Activated T-cell treated with anti-CD3 and anti-CD28 coated beads, Interleukin-2, amount 50 U/mL, for 72 hours (primary cell): Measurements from ENCODE around the gene MNX1. TPM values are rescaled to one million over a fixed set of nuclear protein-coding genes. Genes with fewer than 3 reads are reported as not detected.

Experiments used
- ATAC-seq, 2 donors: fragments of 150-1000 bp; cut with Tn5 transposase; replicated peaks in 1 of 2; 2 replicates each; pipeline ENCODE4 v1.10.0; 2021; ENCODE audit warnings: moderate library complexity in 2 of 2, mild to moderate bottlenecking in 1 of 2
- DNase-seq, 2 donors: peaks; one replicate each; pipeline ENCODE4 v3.0.0; 2021 to 2022; ENCODE audit warnings: mixed read lengths in 1 of 2
- H3K27ac Mint-ChIP-seq: one replicate; pipeline ENCODE4 v1.8.0; 2022; ENCODE audit warnings: mild to moderate bottlenecking, moderate library complexity, mixed read lengths
- H3K27me3 Mint-ChIP-seq: one replicate; pipeline ENCODE4 v1.8.0; 2022; ENCODE audit warnings: low read depth, mixed read lengths
- H3K36me3 Mint-ChIP-seq, 2 donors: one replicate each; pipeline ENCODE4 v1.8.0; 2022; ENCODE audit warnings: mixed read lengths in 2 of 2, mild to moderate bottlenecking in 1 of 2; ENCODE audit not compliant: insufficient read depth in 2 of 2
- H3K4me1 Mint-ChIP-seq: one replicate; pipeline ENCODE4 v1.8.0; 2022; ENCODE audit warnings: low read depth, mixed read lengths
- H3K4me3 Mint-ChIP-seq, 2 donors: one replicate each; pipeline ENCODE4 v1.8.0; 2022; ENCODE audit warnings: mild to moderate bottlenecking in 2 of 2, mixed read lengths in 2 of 2, moderate library complexity in 2 of 2
- H3K9me3 Mint-ChIP-seq, 2 donors: one replicate each; pipeline ENCODE4 v1.8.0; 2022; ENCODE audit warnings: mixed read lengths in 2 of 2
- total RNA-seq, 2 donors: library from RNA; stranded (reverse); gene quantifications; one replicate each; pipeline ENCODE4 v1.2.3, GENCODE V29; 2022

MNX1 gene
- total RNA-seq, 2 donors from 2014 or later = 0.17 to 0.39 TPM

DNA sequence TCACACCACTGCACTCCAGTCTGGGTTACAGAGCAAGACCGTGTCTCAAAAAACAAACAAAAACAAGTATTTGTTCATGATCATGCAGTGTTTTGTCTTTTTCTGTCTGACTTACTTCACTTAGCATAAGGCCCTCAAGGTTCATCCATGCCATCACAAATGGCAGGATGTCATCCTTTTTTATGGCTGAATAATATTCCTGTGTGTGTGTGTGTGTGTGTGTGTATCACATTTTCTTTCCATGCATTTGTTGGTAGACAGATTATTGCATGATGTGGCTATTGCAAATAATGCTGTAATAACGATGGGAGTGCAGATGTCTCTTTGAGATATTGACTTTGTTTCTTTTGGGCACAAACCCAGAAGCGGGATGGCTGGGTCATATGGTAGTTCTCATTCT is 14.3 kb upstream of the MNX1 start:
- no peak for DNase-seq
- peaks cover 11% of the 10 kb centered on the region for H3K4me1 Mint-ChIP-seq
- no peak for ATAC-seq
- H3K4me3 Mint-ChIP-seq = no peak overlapping the region
- H3K9me3 Mint-ChIP-seq = peaks cover 0 to 3% of the 10 kb centered on the region in 2 donors
- H3K27ac Mint-ChIP-seq = no peak overlapping the region
- H3K36me3 Mint-ChIP-seq = no peaks in the 10 kb centered on the region
- H3K27me3 Mint-ChIP-seq = peaks cover 79% of the 10 kb centered on the region

DNA sequence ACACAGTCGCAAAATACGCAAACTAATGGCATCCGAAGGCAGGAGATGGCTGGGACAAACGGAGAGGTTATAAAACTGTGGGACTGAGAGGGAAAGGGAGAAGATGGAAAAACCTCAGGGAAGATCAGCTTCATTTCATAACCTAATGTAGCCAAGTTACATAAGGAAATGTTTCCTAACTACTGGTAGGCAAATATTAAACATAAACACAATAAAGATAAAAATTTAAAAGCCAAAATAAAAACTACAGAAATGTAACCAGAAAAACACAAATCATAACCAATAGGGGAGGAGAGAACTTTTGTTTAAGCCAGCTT is 13.1 kb upstream of the MNX1 start:
- Mint-ChIP-seq H3K27me3 (peaks cover 74% of the 10 kb centered on the region), H3K36me3 (no peaks in the 10 kb centered on the region), H3K9me3 (peaks cover 0 to 3% of the 10 kb centered on the region in 2 donors), H3K4me1 (peaks cover 18% of the 10 kb centered on the region), H3K4me3 (no peak overlapping the region), H3K27ac (no peak overlapping the region)
- no peak for ATAC-seq
- no peak for DNase-seq

DNA sequence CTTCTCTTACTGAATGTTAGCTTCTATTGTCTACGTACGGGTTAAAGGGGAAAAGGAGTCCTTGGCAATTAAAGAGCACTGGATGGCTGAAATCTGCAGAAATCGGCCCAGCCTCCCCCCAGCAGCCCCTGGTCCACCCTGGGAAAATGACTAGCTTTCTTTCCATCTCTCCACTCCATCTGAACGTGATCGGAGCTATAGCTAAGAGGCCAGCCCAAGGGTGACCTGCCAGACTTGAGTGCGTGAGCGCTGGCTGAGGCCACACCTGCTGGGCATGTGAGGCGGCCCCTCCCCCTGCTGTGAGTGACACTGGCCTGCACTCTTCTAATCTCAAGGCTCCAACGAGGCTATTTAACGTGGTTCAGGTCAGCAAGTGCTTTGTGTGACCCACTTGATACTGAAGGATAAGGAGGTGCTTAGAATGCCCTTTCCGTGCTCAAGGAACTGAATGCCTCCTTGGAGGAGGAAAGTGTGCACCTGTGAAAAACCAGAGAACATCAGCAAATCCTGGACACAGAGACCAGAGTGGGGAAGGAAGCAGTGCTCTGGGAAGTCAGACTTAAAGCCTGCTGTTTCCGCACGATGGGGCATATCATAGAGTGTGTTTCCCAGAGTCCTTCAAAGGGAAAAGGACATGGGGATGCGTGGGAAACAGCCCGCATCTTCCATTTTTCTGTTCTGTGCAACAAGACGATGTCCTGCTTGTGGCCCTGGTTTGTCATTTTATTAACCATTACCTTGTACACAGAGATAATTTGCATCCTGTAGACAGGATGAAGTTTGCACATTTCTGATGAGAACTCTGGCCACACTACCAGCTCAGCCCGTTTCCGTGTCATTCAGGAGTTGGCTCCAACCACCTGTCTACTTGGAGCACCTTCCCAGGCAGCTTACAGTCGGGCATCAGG is 12.5 kb upstream of the MNX1 start:
- no peak overlapping the region for H3K4me3 Mint-ChIP-seq
- no peak overlapping the region for H3K27ac Mint-ChIP-seq
- DNase-seq = no peak
- H3K27me3 Mint-ChIP-seq = peaks cover 71% of the 10 kb centered on the region
- H3K4me1 Mint-ChIP-seq = peaks cover 20% of the 10 kb centered on the region
- H3K36me3 Mint-ChIP-seq = no peaks in the 10 kb centered on the region
- H3K9me3 Mint-ChIP-seq = peaks cover 0 to 3% of the 10 kb centered on the region in 2 donors
- peak in 1 of 2 donors; percentile 40 for ATAC-seq

DNA sequence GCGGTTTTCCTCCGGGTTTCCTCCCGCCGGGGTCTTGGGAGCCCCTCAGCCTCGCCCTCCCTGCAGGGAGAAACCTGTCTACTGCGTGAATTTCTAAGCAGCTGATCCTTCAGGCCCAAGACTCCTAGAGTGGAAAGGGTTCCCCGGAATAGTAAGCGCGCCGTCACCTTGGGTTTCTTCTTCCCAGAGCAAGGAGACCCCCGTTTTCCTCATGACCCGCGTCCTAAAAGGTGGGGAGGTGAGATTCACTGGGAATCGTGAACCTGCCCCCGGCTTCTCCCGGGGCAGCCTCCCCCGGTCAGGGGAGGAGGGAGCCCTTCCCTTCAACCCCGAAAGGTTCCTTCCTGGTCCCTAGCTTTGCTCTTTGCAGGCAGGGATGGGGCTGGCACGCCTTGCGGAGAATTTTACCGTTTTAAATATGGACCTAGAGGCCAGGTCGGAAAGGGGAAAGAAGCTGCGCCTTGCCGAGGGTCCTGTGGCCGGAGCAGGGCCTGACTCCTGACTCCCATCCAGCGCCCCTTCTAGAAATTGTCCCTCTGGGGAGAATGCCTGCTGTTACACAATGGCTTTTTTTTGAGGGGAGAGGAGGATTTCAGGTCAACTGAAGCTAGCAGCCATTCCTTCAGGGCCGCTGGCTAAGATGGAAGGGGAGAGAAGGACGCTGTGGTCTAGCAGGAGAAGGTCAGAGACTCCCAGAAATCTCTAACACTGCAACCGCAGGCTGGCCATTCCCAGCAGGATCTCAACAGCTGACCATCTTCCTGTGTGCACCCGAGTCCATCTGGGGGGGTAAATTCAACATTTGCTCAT is 11.6 kb upstream of the MNX1 start:
- DNase-seq = no peak
- no peaks in the 10 kb centered on the region for H3K36me3 Mint-ChIP-seq
- H3K27me3 Mint-ChIP-seq = peaks cover 69% of the 10 kb centered on the region
- H3K4me1 Mint-ChIP-seq = peaks cover 24% of the 10 kb centered on the region
- H3K4me3 Mint-ChIP-seq = peak overlapping the region in 1 of 2 donors; percentile 12
- peaks cover 0 to 3% of the 10 kb centered on the region in 2 donors for H3K9me3 Mint-ChIP-seq
- no peak overlapping the region for H3K27ac Mint-ChIP-seq
- no peak for ATAC-seq

DNA sequence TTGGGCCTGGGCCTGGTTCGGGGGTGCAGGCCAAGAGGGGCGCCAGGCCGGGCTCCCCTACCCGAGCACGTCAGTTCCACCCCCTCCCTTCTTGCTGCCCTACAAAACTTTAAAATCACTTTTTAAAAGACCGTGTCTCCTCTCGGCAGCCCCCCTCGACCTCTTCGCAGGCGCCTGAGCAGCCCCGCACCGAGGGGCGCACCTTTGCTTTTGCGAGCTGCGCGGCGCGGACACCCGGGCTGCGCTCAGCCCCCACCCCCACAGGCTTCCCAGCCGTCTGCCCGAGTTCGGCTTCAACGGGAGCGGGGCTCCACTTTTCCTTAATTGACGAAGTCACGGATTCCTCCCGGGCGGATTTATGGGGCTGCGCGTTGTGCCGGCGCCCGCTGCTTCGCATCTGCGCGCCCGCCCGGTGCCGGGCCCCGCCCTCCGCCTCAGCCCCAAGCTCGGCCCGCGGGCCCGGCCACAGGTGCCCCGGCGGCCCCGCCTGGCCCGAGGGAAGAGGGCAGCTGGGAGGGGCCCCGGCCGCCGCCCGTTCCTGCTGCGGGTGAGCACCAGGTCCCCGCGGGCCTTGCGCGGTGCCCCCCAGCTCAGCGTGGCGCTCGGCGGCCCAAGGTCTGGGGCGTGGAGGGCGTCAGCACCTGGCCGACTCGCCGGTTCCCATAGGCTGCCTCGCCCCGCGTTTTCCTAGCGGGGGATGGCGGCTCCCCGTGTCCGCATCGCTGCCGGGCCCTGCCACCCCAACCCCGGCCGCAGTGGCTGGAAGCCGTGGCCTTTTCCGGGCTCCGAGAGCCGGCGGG is 10.8 kb upstream of the MNX1 start:
- H3K27me3 Mint-ChIP-seq = peaks cover 69% of the 10 kb centered on the region
- DNase-seq (no peak), ATAC-seq (no peak)
- peaks cover 32% of the 10 kb centered on the region for H3K4me1 Mint-ChIP-seq
- no peaks in the 10 kb centered on the region for H3K36me3 Mint-ChIP-seq
- peak overlapping the region; percentile 31 to 56 for H3K4me3 Mint-ChIP-seq
- peaks cover 0 to 3% of the 10 kb centered on the region in 2 donors for H3K9me3 Mint-ChIP-seq
- H3K27ac Mint-ChIP-seq = no peak overlapping the region

DNA sequence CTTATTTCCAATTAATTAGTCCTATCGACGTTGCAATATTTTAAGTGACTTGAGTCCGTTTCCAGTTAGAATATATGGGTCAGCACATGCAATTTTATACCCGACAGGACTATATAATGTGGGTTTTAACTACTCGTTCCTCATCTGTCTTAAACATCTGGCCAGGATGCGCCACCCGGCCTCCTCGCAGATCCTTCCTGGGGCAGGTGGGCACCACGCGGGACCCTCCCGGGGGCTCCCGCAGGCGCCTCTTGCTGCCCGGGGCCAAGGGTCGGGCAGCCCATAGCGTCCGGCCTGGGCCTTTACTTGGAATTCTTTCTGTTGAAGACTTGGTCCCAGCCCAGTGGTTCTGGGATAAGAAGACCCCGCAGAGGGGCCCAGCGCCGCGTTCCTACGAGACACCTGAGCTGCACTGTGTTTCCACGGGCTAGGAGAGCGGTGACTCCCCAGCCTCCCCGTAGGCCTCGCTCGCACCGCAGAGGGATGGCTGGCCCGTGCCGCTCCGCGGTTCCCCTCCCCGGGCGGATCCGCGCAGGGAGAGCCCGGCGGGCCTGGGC is 10.1 kb upstream of the MNX1 start:
- no peak for ATAC-seq
- Mint-ChIP-seq H3K27me3 (peaks cover 69% of the 10 kb centered on the region), H3K4me3 (peak overlapping the region in 1 of 2 donors; percentile 58), H3K4me1 (peaks cover 39% of the 10 kb centered on the region), H3K36me3 (no peaks in the 10 kb centered on the region), H3K27ac (no peak overlapping the region), H3K9me3 (peaks cover 0 to 3% of the 10 kb centered on the region in 2 donors)
- no peak for DNase-seq

DNA sequence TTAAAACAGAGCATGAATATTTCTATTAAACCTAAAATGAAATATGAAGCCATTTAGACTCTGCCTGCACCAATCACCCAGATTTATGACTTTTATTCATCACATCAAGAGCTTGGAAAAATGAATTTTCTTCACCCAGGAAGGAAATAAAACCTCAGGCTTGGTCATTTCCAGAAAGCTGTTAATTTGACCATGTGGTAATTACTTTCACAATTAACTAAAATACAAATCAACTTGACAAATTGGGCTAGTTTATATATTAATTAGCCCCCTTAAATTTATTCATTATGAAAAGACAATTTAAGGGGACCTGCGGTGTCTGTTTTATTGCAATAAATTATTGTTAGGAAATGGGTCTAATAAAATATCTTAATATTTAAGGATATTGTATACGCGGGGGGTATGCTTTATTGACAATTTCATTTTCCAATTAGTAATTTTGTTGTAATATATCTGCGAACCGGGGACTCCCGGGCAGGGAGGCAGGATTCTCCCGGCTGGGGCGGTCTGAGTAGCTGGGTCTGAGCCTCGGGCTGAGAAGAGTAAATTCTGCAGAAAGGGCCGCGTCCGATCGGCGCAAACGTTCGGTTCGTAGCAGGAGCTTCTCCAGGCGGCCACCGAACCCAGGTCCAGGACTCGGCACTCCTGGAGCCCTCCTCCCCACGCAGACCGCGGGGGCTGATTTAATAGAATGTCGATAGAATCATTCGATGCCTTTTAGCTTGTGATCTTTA is 9.4 kb upstream of the MNX1 start:
- no peak for ATAC-seq
- H3K4me3 Mint-ChIP-seq = peak overlapping the region in 1 of 2 donors; percentile 58
- no peaks in the 10 kb centered on the region for H3K9me3 Mint-ChIP-seq
- no peaks in the 10 kb centered on the region for H3K36me3 Mint-ChIP-seq
- H3K27ac Mint-ChIP-seq = no peak overlapping the region
- no peak for DNase-seq
- peaks cover 69% of the 10 kb centered on the region for H3K27me3 Mint-ChIP-seq
- peaks cover 39% of the 10 kb centered on the region for H3K4me1 Mint-ChIP-seq

DNA sequence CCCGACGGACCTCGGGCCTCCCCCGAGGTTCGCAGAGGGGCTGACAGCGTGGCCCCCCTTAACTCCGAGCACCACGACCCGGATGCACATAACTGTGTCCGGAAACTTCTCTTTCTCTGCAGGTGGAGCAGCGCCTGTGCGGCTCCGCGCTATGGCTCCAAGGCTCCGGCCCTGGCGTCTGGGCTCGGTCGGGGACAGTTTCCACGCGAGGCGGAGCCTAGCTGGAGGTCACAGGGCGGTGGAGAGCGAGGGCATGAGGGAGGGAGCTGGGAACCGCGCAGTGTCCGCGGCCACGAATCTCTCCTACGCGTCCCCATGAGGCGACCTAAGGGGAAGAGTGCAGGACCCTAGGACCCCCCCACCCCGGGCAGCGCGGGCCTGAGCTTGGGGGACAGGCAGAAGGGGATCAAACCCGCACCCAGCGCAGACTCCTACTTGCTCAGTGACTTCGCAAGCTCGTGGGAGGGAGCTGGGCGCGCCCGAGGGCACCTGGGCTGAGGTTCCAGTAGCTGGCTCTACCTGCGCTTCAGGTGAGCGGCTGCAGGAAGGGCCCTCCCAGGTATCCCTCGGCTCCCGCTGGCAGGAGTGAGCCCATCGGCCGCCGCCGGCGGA is 8.6 kb upstream of the MNX1 start:
- Mint-ChIP-seq H3K27ac (peak overlapping the region; percentile 70), H3K4me3 (peak overlapping the region; percentile 84 to 89), H3K9me3 (no peaks in the 10 kb centered on the region), H3K4me1 (peaks cover 39% of the 10 kb centered on the region), H3K36me3 (no peaks in the 10 kb centered on the region), H3K27me3 (peaks cover 69% of the 10 kb centered on the region)
- DNase-seq (no peak), ATAC-seq (peak; percentile 21 to 22)

DNA sequence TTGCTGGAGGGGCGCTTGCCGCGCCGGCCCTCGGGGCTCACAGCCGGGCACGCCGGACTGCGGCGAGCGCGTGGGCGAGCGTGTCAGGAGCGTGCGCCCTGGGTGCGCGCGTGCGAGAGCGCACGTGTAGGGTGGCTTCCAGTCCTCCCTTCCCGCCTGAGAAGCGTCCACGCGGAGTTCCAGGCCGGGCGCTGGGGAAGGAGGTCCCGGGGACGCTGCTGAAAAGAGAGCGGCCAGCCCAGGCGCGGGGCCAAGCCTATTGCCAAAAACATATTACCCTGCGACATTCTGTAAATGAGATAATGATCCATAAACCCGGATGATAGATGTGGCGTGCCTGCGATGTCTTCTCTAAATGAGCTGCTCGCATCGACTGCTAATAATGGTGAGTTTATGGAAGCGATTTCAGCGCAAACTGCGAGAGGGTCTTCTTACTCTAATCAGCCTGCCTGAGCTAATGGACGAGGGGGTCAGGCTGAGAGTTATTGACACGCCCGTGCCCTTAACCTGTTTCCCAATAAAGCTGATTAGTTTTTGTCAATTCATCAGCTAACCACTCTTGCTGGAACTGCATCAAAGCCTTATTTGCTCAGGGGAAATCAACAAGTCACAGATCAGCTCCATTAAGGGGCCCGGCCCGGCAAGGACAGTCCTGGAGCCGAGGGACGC is 8.0 kb upstream of the MNX1 start:
- ATAC-seq (no peak), DNase-seq (no peak)

DNA sequence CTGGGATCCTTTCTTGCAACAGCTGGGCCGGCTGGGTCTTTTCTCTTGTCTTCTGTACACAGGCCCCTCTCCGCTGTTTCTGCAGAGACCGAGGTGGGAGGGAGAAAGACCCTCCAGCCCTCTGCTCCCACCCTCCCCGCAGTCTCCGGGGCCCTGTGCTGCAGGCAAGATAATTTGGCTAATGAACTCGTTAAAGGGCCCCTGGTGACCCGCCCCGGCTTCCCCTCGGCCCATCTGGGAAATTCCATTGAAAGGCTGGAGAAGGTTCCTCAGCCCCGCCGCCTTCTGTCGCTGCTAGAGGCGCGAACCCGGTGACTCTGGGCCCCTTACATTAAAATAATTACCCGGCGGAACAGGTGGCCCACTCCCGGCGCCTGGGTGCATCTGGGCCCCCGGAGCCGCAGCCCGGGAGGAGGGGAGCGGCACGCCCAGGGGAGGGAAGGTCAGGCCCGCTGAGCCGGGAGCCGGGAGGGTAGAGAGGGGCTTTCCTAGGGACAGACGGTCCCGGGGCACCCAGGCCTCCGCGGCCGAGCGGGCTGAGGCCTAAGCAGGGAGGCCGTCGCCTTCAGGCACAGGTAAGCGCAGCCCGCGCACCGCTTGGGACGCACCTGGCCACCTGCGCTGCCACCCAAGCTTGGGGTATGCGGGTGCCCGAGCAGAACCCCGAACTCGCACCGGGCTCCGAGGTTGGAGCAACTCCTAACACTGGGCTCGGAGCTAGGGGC is 7.3 kb upstream of the MNX1 start:
- Mint-ChIP-seq H3K4me3 (no peak overlapping the region), H3K27me3 (peaks cover 69% of the 10 kb centered on the region), H3K27ac (no peak overlapping the region), H3K9me3 (no peaks in the 10 kb centered on the region), H3K36me3 (no peaks in the 10 kb centered on the region), H3K4me1 (peaks cover 38% of the 10 kb centered on the region)
- DNase-seq (no peak), ATAC-seq (no peak)

More for the DNA sequence above, 8.0 kb upstream of the MNX1 start:
- Mint-ChIP-seq H3K4me1 (peaks cover 39% of the 10 kb centered on the region), H3K27me3 (peaks cover 69% of the 10 kb centered on the region), H3K27ac (no peak overlapping the region), H3K9me3 (no peaks in the 10 kb centered on the region), H3K4me3 (peak overlapping the region; percentile 84 to 89), H3K36me3 (no peaks in the 10 kb centered on the region)

DNA sequence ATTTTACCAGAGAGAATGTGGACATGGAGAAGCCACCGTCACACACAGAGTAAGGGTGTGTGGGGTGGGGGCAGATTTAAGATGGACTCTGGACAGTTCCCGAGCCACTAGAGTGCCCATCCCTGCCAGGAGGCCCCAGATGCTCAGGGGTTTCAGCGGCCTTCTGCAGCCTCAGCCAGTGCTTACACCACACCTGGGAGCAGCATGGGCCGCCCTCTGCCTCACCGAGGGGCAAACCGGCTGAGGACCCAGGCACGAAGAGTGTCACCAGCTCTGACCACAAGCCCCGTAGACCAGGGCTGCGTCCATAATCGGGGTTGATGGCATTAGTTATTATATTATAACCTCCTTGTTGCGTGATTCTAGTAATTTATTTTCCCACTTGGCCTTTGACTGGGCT is 6.7 kb upstream of the MNX1 start:
- no peak for DNase-seq
- Mint-ChIP-seq H3K36me3 (no peaks in the 10 kb centered on the region), H3K27ac (no peak overlapping the region), H3K4me1 (peaks cover 36% of the 10 kb centered on the region), H3K4me3 (no peak overlapping the region), H3K27me3 (peaks cover 69% of the 10 kb centered on the region), H3K9me3 (no peaks in the 10 kb centered on the region)
- ATAC-seq = peak in 1 of 2 donors; percentile 16
